ENCODE measurements around the gene COG8. TPM values are rescaled to one million over a fixed set of nuclear protein-coding genes. Genes with fewer than 3 reads are reported as not detected.
A peak's percentile ranks its signal among the peaks of the same experiment; 100 is the strongest.
"Not testable (repeated sequence)": the region's sequence is repeated elsewhere in the genome, so short reads cannot be mapped to it uniquely, and the experiment has no call there.

Gene COG8
- total RNA-seq, 2 donors from 2014 or later = 21.7 to 22.8 TPM

DNA sequence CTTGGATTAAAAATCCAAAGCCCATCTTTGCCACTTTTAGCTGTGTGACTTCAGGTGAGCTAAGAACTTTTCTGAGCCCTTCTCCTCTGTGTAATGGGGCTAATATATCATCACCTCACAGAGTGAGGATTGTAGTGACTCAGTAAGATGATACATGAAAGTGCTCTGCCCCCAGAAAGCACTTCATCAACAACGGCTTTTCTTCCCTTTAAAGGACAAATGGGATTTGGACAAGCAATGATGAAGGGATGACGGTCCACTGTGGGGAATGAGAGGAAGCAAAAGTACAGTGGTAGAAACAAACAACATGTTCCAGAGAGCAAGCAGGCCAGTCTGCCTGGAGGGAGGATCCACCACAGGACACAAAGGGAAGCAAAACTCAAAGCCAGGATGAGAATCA, 26.5 kb upstream of the COG8 start:
- H3K36me3 Mint-ChIP-seq (ENCODE audit: low read depth) = peaks cover 15% of the 10 kb centered on the region
- DNase-seq = no peak
- H3K27me3 Mint-ChIP-seq = no peaks in the 10 kb centered on the region
- ATAC-seq = no peak
- H3K4me3 Mint-ChIP-seq = no peak overlapping the region
- H3K27ac Mint-ChIP-seq = peak overlapping the region; percentile 51
- no peaks in the 10 kb centered on the region for H3K9me3 ChIP-seq (ENCODE audit: control insufficient read depth, low read length, poor library complexity, severe bottlenecking)
- H3K4me1 Mint-ChIP-seq = peaks cover 29% of the 10 kb centered on the region

DNA sequence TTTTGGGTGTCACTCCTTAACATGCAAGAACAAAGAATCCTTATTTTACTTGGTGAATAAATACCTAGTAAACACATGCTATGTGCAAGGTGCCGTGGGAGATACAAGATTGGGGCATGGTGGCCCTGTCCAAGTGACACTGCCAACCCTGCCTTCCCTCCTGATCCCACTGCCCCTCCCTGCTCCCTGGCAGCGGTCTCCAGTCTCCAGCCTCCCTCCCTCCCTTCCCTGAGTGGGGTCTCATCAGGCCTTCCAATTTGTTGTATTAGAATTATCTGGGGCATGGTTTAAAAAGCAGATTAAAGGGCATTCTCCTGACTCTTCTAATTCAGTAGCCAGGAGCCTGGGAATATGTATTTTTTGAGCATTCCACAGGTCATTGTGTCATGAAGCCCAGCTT, 24.7 kb upstream of the COG8 start:
- Mint-ChIP-seq H3K4me1 (peaks cover 22% of the 10 kb centered on the region), H3K27me3 (no peaks in the 10 kb centered on the region), H3K36me3 (ENCODE audit: low read depth) (peaks cover 8% of the 10 kb centered on the region), H3K4me3 (no peak overlapping the region), H3K27ac (peak overlapping the region; percentile 79)
- no peaks in the 10 kb centered on the region for H3K9me3 ChIP-seq (ENCODE audit: control insufficient read depth, low read length, poor library complexity, severe bottlenecking)
- DNase-seq (no peak), ATAC-seq (no peak)

DNA sequence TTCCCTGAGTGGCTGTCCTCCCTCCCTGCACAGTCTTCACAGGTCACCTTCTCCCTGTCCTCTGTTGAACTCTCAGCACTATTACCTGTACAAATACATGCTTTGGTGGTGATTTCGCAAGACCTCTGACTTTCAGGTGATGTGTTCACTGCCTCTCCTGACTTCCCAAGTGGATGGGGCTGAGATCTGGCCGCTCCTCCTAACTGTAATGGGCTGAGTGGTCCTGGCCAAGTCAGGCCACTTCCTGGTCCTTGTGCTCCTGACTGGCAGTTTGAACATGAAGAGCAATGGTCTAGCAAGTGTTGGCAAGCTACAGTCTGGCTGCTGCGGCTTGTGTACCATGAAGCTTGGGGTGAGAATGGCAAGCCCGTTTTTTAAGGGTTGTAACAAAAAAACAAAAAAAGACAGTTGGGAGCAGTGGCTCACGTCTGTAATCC, 23.9 kb upstream of the COG8 start:
- no peak overlapping the region for H3K4me3 Mint-ChIP-seq
- no peaks in the 10 kb centered on the region for H3K27me3 Mint-ChIP-seq
- ATAC-seq (no peak), DNase-seq (no peak)
- H3K36me3 Mint-ChIP-seq (ENCODE audit: low read depth) = peaks cover 8% of the 10 kb centered on the region
- no peak overlapping the region for H3K27ac Mint-ChIP-seq
- H3K4me1 Mint-ChIP-seq = peaks cover 22% of the 10 kb centered on the region
- H3K9me3 ChIP-seq (ENCODE audit: control insufficient read depth, low read length, poor library complexity, severe bottlenecking) = no peaks in the 10 kb centered on the region

DNA sequence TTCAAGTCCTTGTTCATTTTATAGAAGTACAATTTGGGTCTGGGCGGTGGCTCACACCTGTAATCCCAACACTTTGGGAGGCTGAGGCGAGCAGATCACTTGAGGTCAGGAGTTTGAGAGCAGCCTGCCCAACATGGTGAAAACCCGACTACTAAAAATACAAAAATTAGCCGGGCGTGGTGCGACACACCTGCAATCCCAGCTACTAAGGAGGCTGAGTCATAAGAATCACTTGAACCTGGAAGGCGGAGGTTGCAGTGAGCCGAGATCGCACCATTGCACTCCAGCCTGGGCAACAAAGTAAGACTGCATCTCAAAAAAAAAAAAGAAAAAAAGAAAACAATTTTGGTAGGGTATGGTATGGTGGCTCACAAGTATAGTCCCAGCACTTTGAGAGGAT, 20.7 kb upstream of the COG8 start:
- H3K4me3 Mint-ChIP-seq; ATAC-seq; H3K9me3 ChIP-seq (ENCODE audit: control insufficient read depth, low read length, poor library complexity, severe bottlenecking); H3K36me3 Mint-ChIP-seq (ENCODE audit: low read depth); DNase-seq; H3K27me3 Mint-ChIP-seq; H3K27ac Mint-ChIP-seq: not testable (repeated sequence)
- peaks cover 16% of the 10 kb centered on the region for H3K4me1 Mint-ChIP-seq

DNA sequence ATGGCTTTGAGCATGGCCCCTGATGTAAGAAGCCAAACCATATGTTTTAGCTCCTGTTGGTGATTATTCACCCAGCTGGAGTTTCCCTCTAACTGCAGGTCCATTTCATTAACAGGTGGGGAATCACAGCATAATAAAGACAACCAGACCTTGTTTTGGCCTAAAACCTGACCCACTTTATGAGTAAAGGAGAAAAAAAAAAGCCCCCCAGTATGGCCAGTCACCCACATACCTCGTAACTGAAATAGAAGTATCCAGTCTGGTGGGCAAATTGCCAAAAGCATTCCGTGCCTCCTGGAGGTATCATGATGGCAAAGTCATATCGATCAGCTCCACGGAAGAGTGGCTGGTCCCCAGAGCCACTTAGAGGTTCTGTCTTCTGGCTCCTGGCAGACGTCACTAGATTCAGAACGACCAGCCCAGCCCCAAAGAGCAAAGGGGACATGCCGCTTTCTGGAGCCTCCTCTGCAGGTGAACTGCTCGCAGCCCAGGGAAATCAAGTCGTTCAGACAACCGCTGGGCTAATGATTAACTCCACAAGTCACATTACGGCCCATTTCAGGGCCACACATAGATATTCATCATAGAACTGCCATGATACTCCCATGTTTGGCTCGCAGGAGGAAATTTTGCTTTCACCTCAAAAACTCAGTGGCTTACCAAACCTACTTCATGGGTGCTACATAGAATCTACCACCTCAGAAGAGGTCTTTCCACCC, 12.1 kb upstream of the COG8 start, which contains the start of gene TMED6:
TMED6 (minus strand) TSS at position 478 of the 719 bp plus-strand sequence; CDS start at position 445, 33 bp downstream.
- DNase-seq (no peak), ATAC-seq (no peak)
- peaks cover 6% of the 10 kb centered on the region for H3K36me3 Mint-ChIP-seq (ENCODE audit: low read depth)
- H3K4me1 Mint-ChIP-seq = peaks cover 4% of the 10 kb centered on the region
- no peaks in the 10 kb centered on the region for H3K9me3 ChIP-seq (ENCODE audit: control insufficient read depth, low read length, poor library complexity, severe bottlenecking)
- H3K27me3 Mint-ChIP-seq = no peaks in the 10 kb centered on the region
- no peak within 1 kb of the TSS for H3K4me3 Mint-ChIP-seq
- H3K27ac Mint-ChIP-seq = peak within 1 kb of the TSS; percentile 37

- no peaks in the 10 kb centered on the region for H3K9me3 ChIP-seq (ENCODE audit: control insufficient read depth, low read length, poor library complexity, severe bottlenecking)
- DNase-seq (no peak), ATAC-seq (no peak)
- H3K4me3 Mint-ChIP-seq = no peak overlapping the region
- peaks cover 4% of the 10 kb centered on the region for H3K4me1 Mint-ChIP-seq
- peaks cover 6% of the 10 kb centered on the region for H3K36me3 Mint-ChIP-seq (ENCODE audit: low read depth)
- no peak overlapping the region for H3K27ac Mint-ChIP-seq
- no peaks in the 10 kb centered on the region for H3K27me3 Mint-ChIP-seq
These were observed 11.3 kb upstream of the COG8 start for GRCh38 chr16:69350536-69351133.

DNA sequence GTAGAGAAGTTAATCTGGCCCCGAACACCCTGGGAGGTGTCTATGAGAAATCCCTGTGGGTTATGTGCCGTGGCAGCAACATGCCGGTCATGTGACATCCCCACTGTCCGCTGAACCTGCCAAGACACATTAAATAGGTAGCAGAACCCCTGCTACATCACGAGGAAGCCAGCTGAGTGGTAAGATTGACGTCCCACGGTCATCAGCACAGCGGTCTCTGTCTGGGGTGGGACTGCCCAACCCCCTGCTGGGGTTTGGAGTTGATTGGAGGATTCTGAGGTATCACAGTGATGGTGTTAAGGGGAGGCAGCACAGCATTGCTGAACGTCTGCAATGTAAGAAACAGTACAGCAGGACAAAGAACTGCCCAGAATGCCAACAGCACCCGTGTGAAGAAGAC, 10.2 kb upstream of the COG8 start:
- Mint-ChIP-seq H3K36me3 (ENCODE audit: low read depth) (peaks cover 4% of the 10 kb centered on the region), H3K4me1 (peaks cover 4% of the 10 kb centered on the region), H3K4me3 (no peak overlapping the region), H3K27me3 (no peaks in the 10 kb centered on the region), H3K27ac (no peak overlapping the region)
- DNase-seq = no peak
- no peaks in the 10 kb centered on the region for H3K9me3 ChIP-seq (ENCODE audit: control insufficient read depth, low read length, poor library complexity, severe bottlenecking)
- ATAC-seq = no peak

DNA sequence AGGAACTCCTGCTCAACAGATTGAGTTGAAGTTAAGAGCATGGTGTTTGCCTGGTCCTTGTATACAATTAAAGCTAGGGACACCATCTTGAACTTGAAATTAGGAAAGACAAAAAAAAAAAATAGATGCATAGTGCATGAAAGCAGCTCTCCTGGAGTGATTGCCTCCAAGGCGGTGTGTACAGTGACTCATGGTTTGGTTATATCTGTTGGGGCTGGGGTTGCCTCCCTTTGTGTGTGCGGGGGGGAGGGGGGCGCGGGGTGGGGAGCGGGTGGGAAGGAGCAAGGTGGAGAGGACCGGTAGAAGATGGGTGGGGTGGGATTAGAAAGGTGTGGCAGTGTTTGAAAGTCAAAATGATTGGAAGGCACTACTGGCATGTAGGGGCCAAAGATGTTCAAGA, 8.9 kb upstream of the COG8 start:
- Mint-ChIP-seq H3K4me3 (no peak overlapping the region), H3K4me1 (peaks cover 4% of the 10 kb centered on the region), H3K27ac (no peak overlapping the region), H3K36me3 (ENCODE audit: low read depth) (peaks cover 4% of the 10 kb centered on the region), H3K27me3 (no peaks in the 10 kb centered on the region)
- H3K9me3 ChIP-seq (ENCODE audit: control insufficient read depth, low read length, poor library complexity, severe bottlenecking) = no peaks in the 10 kb centered on the region
- no peak for DNase-seq
- no peak for ATAC-seq

DNA sequence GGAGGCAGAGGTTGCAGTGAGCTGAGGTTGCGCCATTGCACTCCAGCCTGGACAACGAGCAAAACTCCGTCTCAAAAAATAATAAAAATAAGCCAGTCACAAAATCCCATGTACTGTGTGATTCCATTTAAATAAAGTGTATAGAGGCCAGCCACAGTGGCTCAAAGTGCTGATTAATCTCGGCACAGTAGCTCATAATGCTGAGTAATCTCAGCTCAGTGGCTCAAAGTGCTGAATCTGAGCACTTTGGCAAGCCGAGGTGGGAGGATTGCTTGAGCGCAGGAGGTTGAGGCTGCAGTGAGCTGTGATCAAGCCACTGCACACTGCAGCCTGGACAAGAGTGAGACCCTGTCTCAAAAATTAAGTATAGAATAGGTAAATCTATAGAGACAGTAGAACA, 7.3 kb upstream of the COG8 start:
- no peak overlapping the region for H3K27ac Mint-ChIP-seq
- no peak for DNase-seq
- no peak overlapping the region for H3K4me3 Mint-ChIP-seq
- H3K9me3 ChIP-seq (ENCODE audit: control insufficient read depth, low read length, poor library complexity, severe bottlenecking) = no peaks in the 10 kb centered on the region
- H3K27me3 Mint-ChIP-seq = no peaks in the 10 kb centered on the region
- H3K36me3 Mint-ChIP-seq (ENCODE audit: low read depth) = no peaks in the 10 kb centered on the region
- ATAC-seq = no peak
- H3K4me1 Mint-ChIP-seq = peaks cover 2% of the 10 kb centered on the region

- ATAC-seq (no peak), DNase-seq (no peak)
- no peaks in the 10 kb centered on the region for H3K9me3 ChIP-seq (ENCODE audit: control insufficient read depth, low read length, poor library complexity, severe bottlenecking)
- Mint-ChIP-seq H3K27me3 (no peaks in the 10 kb centered on the region), H3K27ac (no peak overlapping the region), H3K36me3 (ENCODE audit: low read depth) (no peaks in the 10 kb centered on the region), H3K4me3 (no peak overlapping the region), H3K4me1 (peaks cover 2% of the 10 kb centered on the region)
These were observed 6.6 kb upstream of the COG8 start for GRCh38 chr16:69345923-69346322.

DNA sequence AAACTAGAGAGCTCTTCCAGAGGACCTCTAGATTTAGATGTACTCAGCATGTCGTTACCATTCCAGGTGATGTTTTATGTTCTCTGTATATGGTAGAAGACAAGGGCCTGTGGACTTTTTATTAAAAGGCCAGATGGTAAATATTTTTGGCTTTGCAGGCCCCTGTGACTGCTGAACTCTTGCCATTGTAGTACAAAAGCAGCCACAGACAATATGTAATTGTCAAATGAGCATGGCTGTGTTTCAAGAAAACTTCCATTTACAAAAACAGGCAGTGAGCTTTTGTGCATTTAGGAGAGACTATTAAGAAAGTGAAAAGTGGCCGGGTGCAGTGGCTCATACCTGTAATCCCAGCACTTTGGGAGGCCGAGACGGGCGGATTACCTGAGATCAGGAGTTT, 4.8 kb upstream of the COG8 start:
- Mint-ChIP-seq H3K27ac (no peak overlapping the region), H3K4me3 (no peak overlapping the region)
- ATAC-seq = no peak

GRCh38 chr16:69340095-69340644, 806 bp upstream of the COG8 start:
- DNase-seq (no peak), ATAC-seq (no peak)
- H3K4me3 Mint-ChIP-seq = peak overlapping the region; percentile 100
- H3K27ac Mint-ChIP-seq = peak overlapping the region; percentile 99
- H3K36me3 Mint-ChIP-seq (ENCODE audit: low read depth) = peaks cover 8% of the 10 kb centered on the region
- no peaks in the 10 kb centered on the region for H3K27me3 Mint-ChIP-seq
- H3K9me3 ChIP-seq (ENCODE audit: control insufficient read depth, low read length, poor library complexity, severe bottlenecking) = no peaks in the 10 kb centered on the region
- peaks cover 35% of the 10 kb centered on the region for H3K4me1 Mint-ChIP-seq

More for the DNA sequence above, 4.8 kb upstream of the COG8 start:
- H3K9me3 ChIP-seq (ENCODE audit: control insufficient read depth, low read length, poor library complexity, severe bottlenecking) = no peaks in the 10 kb centered on the region
- DNase-seq = no peak
- H3K4me1 Mint-ChIP-seq = peaks cover 17% of the 10 kb centered on the region
- H3K27me3 Mint-ChIP-seq = no peaks in the 10 kb centered on the region
- H3K36me3 Mint-ChIP-seq (ENCODE audit: low read depth) = peaks cover 4% of the 10 kb centered on the region

- no peak for DNase-seq
These were observed 641 bp downstream of the COG8 start for GRCh38 chr16:69338557-69339288.

More at GRCh38 chr16:69338557-69339288, 641 bp downstream of the COG8 start:
- H3K4me3 Mint-ChIP-seq = peak overlapping the region; percentile 100
- H3K27ac Mint-ChIP-seq = peak overlapping the region; percentile 99
- H3K9me3 ChIP-seq (ENCODE audit: control insufficient read depth, low read length, poor library complexity, severe bottlenecking) = no peaks in the 10 kb centered on the region
- no peak for ATAC-seq
- H3K4me1 Mint-ChIP-seq = peaks cover 44% of the 10 kb centered on the region
- H3K27me3 Mint-ChIP-seq = no peaks in the 10 kb centered on the region
- peaks cover 8% of the 10 kb centered on the region for H3K36me3 Mint-ChIP-seq (ENCODE audit: low read depth)

Data from T-helper 17 cell (primary cell).